K562 (cell line): ENCODE data around the gene KIF5C. TPM values are rescaled to one million over a fixed set of nuclear protein-coding genes. Genes with fewer than 3 reads are reported as not detected.

Experiments used
- ATAC-seq: fragments of 200-7000 bp; cut with Tn5 transposase; 3 replicates; pipeline ENCODE4 v1.9.1; 2020; ENCODE audit warnings: moderate library complexity
- BruUV-seq: library from RNA; stranded (reverse); fragments of 400-500 nt; replicated peaks from 2 replicates; lab custom pipeline; 2021; lab: Mats Ljungman, UMichigan
- CTCF ChIA-PET: fragments of 300-600 bp; formaldehyde crosslinking; extraction: SDS; loops from one replicate; lab custom pipeline; 2021; ENCODE audit warnings: low intra/inter-chr PET ratio; lab: Yijun Ruan, JAX
- POLR2A ChIA-PET: fragments of 300-600, 350-650 bp; sonication (Branson Sonifier 250); formaldehyde crosslinking; extraction: SDS; loops from one replicate; lab custom pipeline; 2021; ENCODE audit warnings: antibody characterized with exemption, inconsistent platforms; lab: Yijun Ruan, JAX
- DNase-seq, 4 experiments: peaks; one replicate each; pipeline versions ENCODE4 v3.0.0 to v3.0.0-alpha.2; 2011 to 2018; ENCODE audit warnings: low spot score in 3 of 4, mixed read lengths in 3 of 4; ENCODE audit errors: extremely low read depth in 1 of 4
- FAIRE-seq: peaks from 2 replicates; lab custom pipeline; 2011; peaks lifted over from hg19 to GRCh38; lab: Jason Lieb, UNC
- H2AFZ ChIP-seq: 2 replicates; pipeline ENCODE4 v1.6.0; 2011; ENCODE audit warnings: low read depth, low read length, control low read depth, inconsistent platforms
- H3K27ac ChIP-seq: fragments of 200-600 bp; 3 replicates; pipeline ENCODE4 v1.8.0; 2011; ENCODE audit warnings: low read depth, mild to moderate bottlenecking, control low read depth, inconsistent platforms, low read length, moderate library complexity, mixed read lengths; ENCODE audit errors: extremely low read depth
- H3K27me3 ChIP-seq, 2 experiments: fragments of 300-600 bp in 1 of 2; 2 replicates in 1 of 2; 3 replicates in 1 of 2; pipeline versions ENCODE4 v1.6.0 to v1.8.0; 2011; ENCODE audit warnings: inconsistent platforms in 2 of 2, low read length in 2 of 2, mild to moderate bottlenecking in 1 of 2, mixed read lengths in 1 of 2, moderate library complexity in 1 of 2; ENCODE audit not compliant: control insufficient read depth in 2 of 2, insufficient read depth in 2 of 2
- H3K36me3 ChIP-seq: fragments of 300-600 bp; 3 replicates; pipeline ENCODE4 v1.8.0; 2011; ENCODE audit warnings: mild to moderate bottlenecking, low read length, inconsistent platforms; ENCODE audit not compliant: control insufficient read depth, insufficient read depth
- H3K4me1 ChIP-seq, 2 experiments: fragments of 200-600 bp in 1 of 2; replicated peaks in 1 of 2; 2 replicates in 1 of 2; 3 replicates in 1 of 2; pipeline versions ENCODE4 v1.5.1 to v1.8.0; 2011; ENCODE audit warnings: inconsistent platforms in 2 of 2, low read length in 2 of 2, mild to moderate bottlenecking in 1 of 2, mixed read lengths in 1 of 2, moderate library complexity in 1 of 2; ENCODE audit not compliant: control insufficient read depth in 2 of 2, insufficient read depth in 2 of 2
- H3K4me2 ChIP-seq: 2 replicates; pipeline ENCODE4 v1.6.1; 2011; ENCODE audit warnings: low read length, control low read depth, inconsistent platforms, mixed read lengths; ENCODE audit not compliant: insufficient read depth
- H3K4me3 ChIP-seq: fragments of 200-600 bp; sonication (generic), shearing (Covaris generic); 2 replicates; pipeline ENCODE4 v1.5.1; 2016; ENCODE audit warnings: control low read depth, inconsistent platforms
- H3K79me2 ChIP-seq: fragments of 200-600 bp; 3 replicates; pipeline ENCODE4 v1.8.0; 2011; ENCODE audit warnings: low read length, inconsistent platforms; ENCODE audit not compliant: control insufficient read depth, insufficient read depth
- H3K9ac ChIP-seq, 2 experiments: 2 replicates each; pipeline versions ENCODE4 v1.6.0 to v1.6.1; 2011; ENCODE audit warnings: low read depth in 2 of 2, low read length in 2 of 2, control low read depth in 1 of 2, inconsistent platforms in 1 of 2, mild to moderate bottlenecking in 1 of 2, mixed read lengths in 1 of 2; ENCODE audit not compliant: insufficient read depth in 1 of 2
- H3K9me1 ChIP-seq: one replicate; pipeline ENCODE4 v1.6.0; 2011; ENCODE audit warnings: inconsistent platforms, mild to moderate bottlenecking, low read length, moderate library complexity; ENCODE audit not compliant: control insufficient read depth, insufficient read depth
- H3K9me3 ChIP-seq: replicated peaks from 2 replicates; pipeline ENCODE4 v1.5.1; 2011; ENCODE audit warnings: low read depth, low read length, inconsistent platforms; ENCODE audit not compliant: control insufficient read depth, insufficient read depth
- H4K20me1 ChIP-seq: replicated peaks from 2 replicates; pipeline ENCODE4 v1.6.1; 2011; ENCODE audit warnings: low read length, inconsistent platforms, mixed read lengths; ENCODE audit not compliant: control insufficient read depth, insufficient read depth
- BDP1 ChIP-seq: IDR thresholded peaks from 3 replicates; pipeline ENCODE4 v1.6.1; 2011; ENCODE audit not compliant: insufficient read length, insufficient read depth
- EGR1 ChIP-seq: fragments of 450-650 bp; conservative IDR thresholded peaks from 2 replicates; pipeline ENCODE4 v1.6.1; 2017; ENCODE audit warnings: mild to moderate bottlenecking
- FOSL1 ChIP-seq: fragments of 200-800 bp; sonication (Bioruptor generic); conservative IDR thresholded peaks from 2 replicates; pipeline ENCODE4 v1.6.1; 2016; ENCODE audit warnings: missing genetic modification characterization, missing compliant biosample characterization
- PHTF2 ChIP-seq: fragments of 250-450 bp; sonication (Bioruptor Pico); IDR thresholded peaks from 2 replicates; pipeline ENCODE4 v1.5.0; 2021; ENCODE audit warnings: mild to moderate bottlenecking
- PKNOX1 ChIP-seq: fragments of 450-650 bp; IDR thresholded peaks from 2 replicates; pipeline ENCODE4 v1.6.1; 2016
- in situ Hi-C: fragments of 300-500 bp; cut with MboI; formaldehyde crosslinking; loops from 4 replicates; pipeline ENCODE4 v1.15.0; 2018; ENCODE audit warnings: inconsistent platforms, mixed read lengths
- intact Hi-C: fragments of 100-400 bp; cut with micrococcal nuclease; formaldehyde crosslinking; loops from 2 replicates; pipeline ENCODE4 v1.14.2; 2022
- polyA plus RNA-seq, 8 experiments: library from polyadenylated mRNA; depleted of rRNA in 4 of 8; stranded (reverse) in 5 of 8; unstranded in 3 of 8; fragments of >200 nt; fragmentation: Nextera tagmentation in 2 of 8; fragmentation: Illumina TruSeq in 1 of 8; extraction: Ambion mirVana in 2 of 8; extraction: Trizol in 1 of 8; gene quantifications; 2 replicates each; pipeline versions ENCODE4 v1.2.1 to v1.2.3, GENCODE V29; 2011 to 2014; ENCODE audit warnings: inconsistent platforms in 1 of 8, missing spikeins in 1 of 8
- total RNA-seq, 7 experiments: library from RNA; depleted of rRNA in 6 of 7; stranded (reverse); fragments of >200 nt in 6 of 7; fragmentation: Illumina TruSeq in 2 of 7; extraction: Trizol in 2 of 7; gene quantifications; 2 replicates each; pipeline versions ENCODE4 v1.2.1 to v1.2.3, GENCODE V29; 2011 to 2021; ENCODE audit warnings: low replicate concordance in 1 of 7
- TF ChIP-seq, protein P1 (sequence below), 3 experiments: IDR thresholded peaks in 2 of 3; conservative IDR thresholded peaks in 1 of 3; 2 replicates each; pipeline ENCODE4 v1.5.1; 2011 to 2012; ENCODE audit warnings: low read length in 3 of 3, mild to moderate bottlenecking in 3 of 3, control low read depth in 2 of 3, improper control_type of control experiment in 1 of 3, inconsistent platforms in 1 of 3, low read depth in 1 of 3, mixed read lengths in 1 of 3, moderate library complexity in 1 of 3; ENCODE audit not compliant: insufficient read depth in 2 of 3

The KIF5C gene
- total and polyA plus RNA-seq, 9 of the 15 experiments (the other 6 are each of a cell fraction or from before 2014, with no cell fraction given): 0.01 to 0.09 (median 0.01) TPM; not detected in 6

- TF ChIP-seq, protein P1, sequence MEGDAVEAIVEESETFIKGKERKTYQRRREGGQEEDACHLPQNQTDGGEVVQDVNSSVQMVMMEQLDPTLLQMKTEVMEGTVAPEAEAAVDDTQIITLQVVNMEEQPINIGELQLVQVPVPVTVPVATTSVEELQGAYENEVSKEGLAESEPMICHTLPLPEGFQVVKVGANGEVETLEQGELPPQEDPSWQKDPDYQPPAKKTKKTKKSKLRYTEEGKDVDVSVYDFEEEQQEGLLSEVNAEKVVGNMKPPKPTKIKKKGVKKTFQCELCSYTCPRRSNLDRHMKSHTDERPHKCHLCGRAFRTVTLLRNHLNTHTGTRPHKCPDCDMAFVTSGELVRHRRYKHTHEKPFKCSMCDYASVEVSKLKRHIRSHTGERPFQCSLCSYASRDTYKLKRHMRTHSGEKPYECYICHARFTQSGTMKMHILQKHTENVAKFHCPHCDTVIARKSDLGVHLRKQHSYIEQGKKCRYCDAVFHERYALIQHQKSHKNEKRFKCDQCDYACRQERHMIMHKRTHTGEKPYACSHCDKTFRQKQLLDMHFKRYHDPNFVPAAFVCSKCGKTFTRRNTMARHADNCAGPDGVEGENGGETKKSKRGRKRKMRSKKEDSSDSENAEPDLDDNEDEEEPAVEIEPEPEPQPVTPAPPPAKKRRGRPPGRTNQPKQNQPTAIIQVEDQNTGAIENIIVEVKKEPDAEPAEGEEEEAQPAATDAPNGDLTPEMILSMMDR (IDR thresholded peaks at IDR 0.05 in 2 of 3, conservative IDR thresholded peaks at IDR 0.05 in 1 of 3; ENCODE audit: insufficient read depth in 2 of 3, low read depth in 1 of 3, low read length in 3 of 3): peak in 2 of 3 experiments; percentile 34 to 45; a peak in 3 of 6 replicates
- no peak for TF ChIP-seq FOSL1 (tag)
- no peak for TF ChIP-seq BDP1
- peak; percentile 60 for TF ChIP-seq PKNOX1
These were observed 61.9 kb downstream of the KIF5C start (continued) for GRCh38 chr2:148936857-148937450.

GRCh38 chr2:148939271-148939670, 64.2 kb downstream of the KIF5C start:
- FAIRE-seq: no peak
- Histone ChIP-seq H3K79me2 (no peaks in the 10 kb centered on the region), H3K9ac (no peak overlapping the region), H2AFZ (no peak overlapping the region), H3K4me3 (no peak overlapping the region), H4K20me1 (no peaks in the 10 kb centered on the region), H3K4me2 (no peak overlapping the region), H3K36me3 (no peaks in the 10 kb centered on the region), H3K9me1 (no peaks in the 10 kb centered on the region), H3K27me3 (peaks cover 0 to 9% of the 10 kb centered on the region in 2 experiments; a peak in 1 of 5 replicates), H3K27ac (no peak overlapping the region), H3K9me3 (no peaks in the 10 kb centered on the region), H3K4me1 (no peaks in the 10 kb centered on the region)
- ChIA-PET CTCF (no interaction called here), POLR2A (interaction anchor here (0.6 kb wide), 1 partner anchor 20 kb away, joined by 3 read pairs; no protein-coding TSS in a partner anchor)
- no peak for DNase-seq
- TF ChIP-seq EGR1 (no peak), PHTF2 (CRISPR knock-in tag) (no peak)
- BruUV-seq: no TSS peak
- ATAC-seq: no peak
- in situ Hi-C loops: no loop called here
- intact Hi-C loops: no loop called here
